ENCODE results near the gene CEP83.
"Not testable (repeated sequence)": the region's sequence is repeated elsewhere in the genome, so short reads cannot be mapped to it uniquely, and the experiment has no call there.

The CEP83 gene

GRCh38 chr12:94433744-94434143 lies 25.9 kb downstream of the CEP83 start:
- DNase-seq, result no peak

GRCh38 chr12:94430304-94430703 lies 29.4 kb downstream of the CEP83 start:
- no peak for DNase-seq

- DNase-seq, result no peak
Measured at GRCh38 chr12:94429633-94430032, 30.0 kb downstream of the CEP83 start.

GRCh38 chr12:94429191-94429590 lies 30.5 kb downstream of the CEP83 start:
- DNase-seq, result no peak

- no peak for DNase-seq
Measured at GRCh38 chr12:94427501-94428381, 31.9 kb downstream of the CEP83 start.

GRCh38 chr12:94426049-94426448 lies 33.6 kb downstream of the CEP83 start:
- no peak for DNase-seq

- not testable (repeated sequence) for DNase-seq
Measured at GRCh38 chr12:94424830-94425229, 34.8 kb downstream of the CEP83 start.

GRCh38 chr12:94421868-94422740 lies 37.6 kb downstream of the CEP83 start:
- DNase-seq, result no peak

- DNase-seq, result no peak
Measured at GRCh38 chr12:94418517-94418916, 41.1 kb downstream of the CEP83 start.

- DNase-seq, result no peak
Measured at GRCh38 chr12:94416613-94417012, 43.1 kb downstream of the CEP83 start.

- no peak for DNase-seq
Measured at GRCh38 chr12:94415066-94415465, 44.6 kb downstream of the CEP83 start.

- DNase-seq, result peak in 1 of 3 donors; percentile 1
Measured at GRCh38 chr12:94405413-94406116, 54.1 kb downstream of the CEP83 start.

GRCh38 chr12:94404854-94405253 lies 54.8 kb downstream of the CEP83 start:
- DNase-seq, result no peak

GRCh38 chr12:94401326-94401725 lies 58.3 kb downstream of the CEP83 start:
- DNase-seq, result no peak

- not testable (repeated sequence) for DNase-seq
Measured at GRCh38 chr12:94398685-94399084, 61.0 kb downstream of the CEP83 start.

- no peak for DNase-seq
Measured at GRCh38 chr12:94397401-94397800, 62.3 kb downstream of the CEP83 start.

- DNase-seq, result not testable (repeated sequence)
Measured at GRCh38 chr12:94396014-94396413, 63.7 kb downstream of the CEP83 start.

GRCh38 chr12:94390130-94390485 lies 69.6 kb downstream of the CEP83 start:
- DNase-seq, result no peak

- not testable (repeated sequence) for DNase-seq
Measured at GRCh38 chr12:94389482-94390129, 70.1 kb downstream of the CEP83 start.

- DNase-seq, result no peak
Measured at GRCh38 chr12:94386422-94386821, 73.2 kb downstream of the CEP83 start.

- no peak for DNase-seq
Measured at GRCh38 chr12:94384030-94384429, 75.6 kb downstream of the CEP83 start.

- no peak for DNase-seq
Measured at GRCh38 chr12:94380507-94380906, 79.2 kb downstream of the CEP83 start.
